ENCODE measurements around the gene HAUS2.

GRCh38 chr15:42604894-42605744, 56.5 kb downstream of the HAUS2 start:
- no peak for TF ChIP-seq MAX (IDR thresholded peaks at IDR 0.05)
- TF ChIP-seq CTCF (IDR thresholded peaks at IDR 0.05 in 2 of 3, conservative IDR thresholded peaks at IDR 0.05 in 1 of 3; ENCODE audit: borderline replicate concordance in 1 of 3, insufficient read depth in 1 of 3, low read depth in 2 of 3, low read length in 2 of 3): no peak
